Urothelium cell line (cell line): Measurements from ENCODE around the gene XRCC4.

Experiments
- DNase-seq: peaks from one replicate; pipeline ENCODE4 v3.0.0; 2011; ENCODE audit warnings: low spot score, mixed read lengths
- FAIRE-seq: peaks from 2 replicates; lab custom pipeline; 2011; peaks lifted over from hg19 to GRCh38; lab: Jason Lieb, UNC

Gene XRCC4

DNA sequence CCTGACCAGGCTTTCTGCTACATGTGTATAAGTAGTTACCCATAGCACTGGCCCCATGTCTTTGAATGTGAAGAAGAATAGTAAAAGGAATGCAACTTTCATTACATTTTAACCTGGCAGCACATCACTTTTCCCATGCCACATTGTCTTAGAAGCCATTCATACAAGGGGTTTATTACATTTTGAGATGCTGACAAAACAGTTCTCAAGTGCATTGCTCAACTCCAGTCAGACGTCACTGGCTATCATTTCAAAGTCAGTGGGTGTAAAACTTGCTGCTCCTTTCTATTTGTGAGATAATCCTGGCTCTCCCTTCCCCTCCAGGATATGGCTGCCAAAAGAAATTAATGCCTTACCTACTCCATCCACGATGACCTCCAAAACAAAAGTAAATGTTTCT is 297.2 kb downstream of the XRCC4 start:
- FAIRE-seq (no peak), DNase-seq (no peak)

DNA sequence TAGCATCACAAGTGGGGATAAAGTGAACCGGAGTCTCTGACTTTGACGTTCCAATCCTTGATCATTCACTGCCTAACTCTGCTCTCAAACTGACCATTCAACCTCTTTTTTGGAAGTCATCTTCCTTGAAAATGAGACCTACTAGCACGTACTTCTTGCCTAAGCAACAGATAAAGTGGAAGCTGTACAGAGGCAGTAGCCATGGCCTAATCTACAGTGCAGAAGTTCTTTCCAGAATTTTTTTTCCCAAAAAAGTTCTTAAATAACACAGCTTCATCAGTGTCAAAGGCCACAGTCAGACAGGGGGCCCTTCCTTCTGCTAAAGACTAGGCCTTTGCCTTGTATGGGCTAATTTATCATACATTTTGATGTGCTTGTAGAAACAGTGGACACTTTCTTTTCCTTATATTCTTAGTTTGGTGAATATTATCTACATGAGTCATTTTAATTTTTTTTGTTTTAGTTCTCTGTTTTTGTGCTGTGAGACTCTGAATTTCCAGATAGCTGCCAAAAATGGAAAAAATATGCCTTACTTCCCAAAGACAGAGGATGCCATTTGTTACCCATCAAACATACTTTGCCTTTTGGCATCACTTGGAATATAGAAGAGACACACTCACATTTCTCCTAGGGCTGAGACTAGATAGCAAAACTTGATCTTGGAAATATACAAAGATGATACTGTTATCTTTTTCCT is 297.9 kb downstream of the XRCC4 start:
- DNase-seq (no peak), FAIRE-seq (no peak)

- FAIRE-seq (no peak), DNase-seq (no peak)
Observed at GRCh38 chr5:83376461-83376860, 299.1 kb downstream of the XRCC4 start.

DNA sequence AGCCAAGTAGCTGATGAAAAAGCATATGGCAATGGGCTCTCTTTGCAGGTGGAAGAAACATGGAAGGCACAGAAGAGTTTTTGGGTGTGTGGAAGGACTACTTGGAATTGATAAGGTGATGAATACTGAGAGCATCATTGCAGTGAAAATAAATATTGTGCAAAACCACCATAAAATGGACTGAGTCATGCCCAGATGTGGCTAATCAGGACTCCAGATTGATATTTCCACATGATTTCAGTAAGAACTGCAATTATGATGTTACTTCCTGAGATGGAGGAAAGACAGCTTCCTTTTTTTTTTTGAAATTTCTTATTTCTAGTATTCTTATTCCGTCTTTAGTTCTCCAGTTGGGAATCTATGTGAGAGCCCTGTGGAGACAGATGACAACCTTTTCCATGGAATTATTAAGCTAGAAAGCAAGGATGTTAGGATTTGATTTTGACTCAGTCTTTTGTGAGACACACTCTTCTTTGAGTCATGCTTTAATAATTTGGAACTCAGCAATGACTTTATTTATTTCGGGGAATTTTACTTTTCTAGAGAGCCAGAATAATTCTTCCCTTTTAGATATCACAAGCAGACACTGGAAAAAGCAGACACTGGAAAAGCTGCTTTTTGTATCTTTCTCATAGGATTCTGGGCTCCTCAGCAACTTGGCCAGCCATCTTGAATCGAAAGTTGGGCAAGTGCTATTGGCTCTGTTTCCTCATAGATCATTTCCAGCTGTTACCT is 300.0 kb downstream of the XRCC4 start:
- DNase-seq (no peak), FAIRE-seq (no peak)

- no peak for FAIRE-seq
Observed at GRCh38 chr5:83378624-83379289, 301.4 kb downstream of the XRCC4 start.

DNA sequence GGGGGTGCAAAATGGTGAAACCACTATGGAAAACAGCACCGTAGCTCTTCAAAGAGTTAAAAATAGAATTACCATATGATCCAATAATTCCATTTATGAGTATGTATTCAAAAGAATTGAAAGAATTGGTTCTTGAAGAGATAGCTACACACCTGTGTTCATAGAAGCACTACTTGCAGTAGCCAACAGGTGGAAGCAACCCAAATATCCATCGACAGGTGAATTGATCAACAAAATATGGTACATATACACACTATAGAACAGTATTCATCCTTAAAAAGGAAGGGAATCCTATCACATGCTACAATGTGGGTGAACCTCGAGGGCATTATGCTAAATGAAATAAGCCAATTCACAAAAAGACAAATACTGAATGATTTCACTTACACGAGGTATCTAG is 308.5 kb downstream of the XRCC4 start:
- no peak for FAIRE-seq

More at GRCh38 chr5:83378624-83379289, 301.4 kb downstream of the XRCC4 start:
- no peak for DNase-seq

GRCh38 chr5:83387041-83387440 is 309.7 kb downstream of the XRCC4 start:
- no peak for DNase-seq
- no peak for FAIRE-seq

More for the DNA sequence above, 308.5 kb downstream of the XRCC4 start:
- no peak for DNase-seq

DNA sequence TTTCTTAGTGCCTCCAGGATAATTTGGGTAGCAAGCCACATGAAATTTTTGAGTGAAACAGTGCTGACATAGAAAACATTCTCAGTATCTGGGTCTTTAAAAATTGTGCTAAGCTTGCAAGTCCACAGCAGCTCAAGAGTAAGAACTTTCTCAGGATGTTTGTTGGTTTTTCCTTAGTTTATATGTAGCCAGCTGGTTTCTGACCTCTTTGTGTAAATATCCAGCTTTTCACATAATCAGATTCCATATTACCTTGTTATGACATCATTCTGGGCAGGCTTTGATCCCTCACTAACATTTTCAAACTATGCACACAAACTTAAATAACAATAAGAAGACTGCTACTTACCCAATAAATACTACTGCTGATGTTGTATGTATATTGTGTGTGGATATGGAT is 311.3 kb downstream of the XRCC4 start:
- DNase-seq (no peak), FAIRE-seq (no peak)

- FAIRE-seq (no peak), DNase-seq (no peak)
Observed at GRCh38 chr5:83392766-83393503, 315.6 kb downstream of the XRCC4 start.

GRCh38 chr5:83393504-83393866 is 316.1 kb downstream of the XRCC4 start:
- DNase-seq (no peak), FAIRE-seq (no peak)

DNA sequence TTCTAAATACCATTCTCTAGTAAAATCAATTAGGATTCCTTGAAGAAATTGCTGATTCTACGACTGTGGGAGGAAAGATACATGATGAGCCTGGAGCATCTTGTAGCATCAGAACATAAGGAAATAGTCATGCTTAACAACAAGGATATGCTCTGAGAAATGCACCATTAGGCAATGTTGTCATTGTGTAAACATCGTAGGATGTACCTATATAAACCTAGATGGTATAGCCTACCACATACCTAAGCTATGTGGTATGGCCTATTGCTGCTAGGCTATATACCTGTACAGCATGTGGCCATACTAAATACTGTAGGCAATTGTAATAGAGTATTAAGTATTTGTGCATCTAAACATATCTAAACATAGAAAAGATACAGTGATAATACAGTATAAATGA is 316.8 kb downstream of the XRCC4 start:
- no peak for DNase-seq
- no peak for FAIRE-seq

DNA sequence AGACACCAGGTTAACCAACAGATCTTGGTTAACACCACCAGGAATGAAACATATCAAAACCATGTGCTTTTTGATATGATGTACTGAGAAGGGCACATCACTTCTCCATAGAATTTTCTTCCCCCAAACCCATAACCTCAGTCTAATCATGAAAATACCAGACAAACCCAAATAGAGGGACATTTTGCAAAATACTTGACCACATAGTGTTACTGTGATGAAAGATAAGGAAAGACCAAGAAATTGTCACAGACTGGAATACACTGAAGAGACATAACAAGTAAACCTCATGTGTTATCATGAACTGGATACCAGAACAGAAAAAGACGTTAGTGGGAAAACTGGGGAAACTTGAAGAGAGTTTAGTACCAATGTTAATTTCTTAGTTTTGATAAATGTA is 319.3 kb downstream of the XRCC4 start:
- FAIRE-seq (no peak), DNase-seq (no peak)

GRCh38 chr5:83397658-83398057 is 320.3 kb downstream of the XRCC4 start:
- DNase-seq (no peak), FAIRE-seq (no peak)

DNA sequence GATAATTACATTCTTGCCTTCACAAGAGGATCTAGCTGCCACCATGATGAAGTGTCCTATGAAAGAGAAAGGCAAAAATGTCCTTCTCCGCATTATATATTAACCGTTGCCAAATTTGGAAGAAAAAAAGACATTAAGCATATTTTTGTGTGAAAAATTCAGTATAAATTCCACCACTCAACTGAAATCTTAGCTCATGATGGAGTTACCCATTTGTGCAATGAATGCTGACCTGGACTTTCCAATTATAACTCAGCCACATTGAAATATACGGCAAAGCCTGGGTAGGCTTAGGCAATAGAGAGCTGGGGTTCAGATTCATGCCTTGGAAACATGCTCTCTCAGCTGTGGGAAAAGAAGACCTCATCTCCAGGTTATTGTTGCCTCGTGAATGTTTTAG is 322.9 kb downstream of the XRCC4 start:
- FAIRE-seq (no peak), DNase-seq (no peak)

DNA sequence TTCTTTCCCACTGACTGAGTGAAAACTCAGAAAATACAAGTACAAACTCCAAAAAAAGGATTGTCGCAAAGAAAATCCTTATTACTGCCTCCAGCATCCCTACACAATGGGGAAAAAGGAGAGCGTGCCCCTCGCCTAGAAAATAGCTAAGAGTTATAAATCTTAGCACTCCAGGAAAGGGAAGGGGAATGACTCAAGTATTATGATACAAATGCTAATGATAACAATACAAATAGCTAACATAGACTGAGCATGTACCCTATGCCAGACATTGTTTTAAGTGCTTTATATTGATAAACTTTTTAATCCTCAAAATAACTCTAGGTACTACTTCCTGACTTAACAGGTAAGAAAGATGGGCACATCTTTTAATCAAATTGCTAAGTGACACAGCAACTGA is 323.4 kb downstream of the XRCC4 start:
- DNase-seq (no peak), FAIRE-seq (no peak)

GRCh38 chr5:83401122-83401731 is 323.9 kb downstream of the XRCC4 start:
- FAIRE-seq (no peak), DNase-seq (no peak)

- FAIRE-seq (no peak), DNase-seq (no peak)
Observed at GRCh38 chr5:83401775-83402174, 324.4 kb downstream of the XRCC4 start.
